Vagina (tissue), 2 donors: Measurements from ENCODE around the gene C5orf34. TPM values are rescaled to one million over a fixed set of nuclear protein-coding genes. Genes with fewer than 3 reads are reported as not detected.

Source experiments
- DNase-seq, 2 donors: peaks; one replicate each; pipeline ENCODE4 v3.0.0-alpha.2; 2017; ENCODE audit errors: extremely low spot score in 2 of 2
- H3K27ac ChIP-seq: fragments of 200-600 bp; sonication (generic); one replicate; pipeline ENCODE4 v1.5.1; 2019
- H3K27me3 ChIP-seq: fragments of 200-600 bp; sonication (generic); one replicate; pipeline ENCODE4 v1.5.1; 2019
- H3K36me3 ChIP-seq, 2 donors: fragments of 200-600 bp; sonication (generic); one replicate each; pipeline ENCODE4 v1.5.1; 2017 to 2019
- H3K4me1 ChIP-seq: fragments of 200-600 bp; sonication (generic); one replicate; pipeline ENCODE4 v1.5.1; 2019
- H3K4me3 ChIP-seq, 2 donors: fragments of 200-600 bp; sonication (generic); 1 replicate in 1 of 2; 2 replicates in 1 of 2; pipeline ENCODE4 v1.5.1; 2016 to 2019
- H3K9me3 ChIP-seq: fragments of 200-600 bp; sonication (generic); one replicate; pipeline ENCODE4 v1.5.1; 2019
- POLR2A ChIP-seq, 2 donors: fragments of 450-650 bp; IDR thresholded peaks; one replicate each; pipeline ENCODE4 v1.6.1; 2017; ENCODE audit warnings: antibody characterized with exemption in 2 of 2, mild to moderate bottlenecking in 2 of 2, moderate library complexity in 2 of 2
- POLR2AphosphoS5 ChIP-seq, 2 donors: sonication (generic); formaldehyde crosslinking; IDR thresholded peaks; one replicate each; pipeline ENCODE4 v1.9.0; 2017; ENCODE audit warnings: antibody characterized with exemption in 2 of 2, mild to moderate bottlenecking in 2 of 2, low read depth in 1 of 2; ENCODE audit not compliant: insufficient read depth in 1 of 2
- intact Hi-C: fragments of 100-400 bp; cut with DNase I; formaldehyde crosslinking; loops from one replicate; pipeline ENCODE4 v1.15.1; 2023
- total RNA-seq: library from RNA; depleted of rRNA; stranded (reverse); fragments of >200 nt; gene quantifications from one replicate; pipeline ENCODE4 v1.2.3, GENCODE V29; 2016
- TF ChIP-seq, protein P1 (sequence below), 3 experiments: fragments of 450-650 bp in 2 of 3; fragments of 200-600 bp in 1 of 3; sonication (generic) in 1 of 3; IDR thresholded peaks; one replicate each; pipeline ENCODE4 v1.5.1; 2017 to 2019; ENCODE audit warnings: antibody characterized with exemption in 3 of 3, mild to moderate bottlenecking in 2 of 3, moderate library complexity in 2 of 3

The C5orf34 gene
- total RNA-seq, 1 donor from 2014 or later = not detected

DNA sequence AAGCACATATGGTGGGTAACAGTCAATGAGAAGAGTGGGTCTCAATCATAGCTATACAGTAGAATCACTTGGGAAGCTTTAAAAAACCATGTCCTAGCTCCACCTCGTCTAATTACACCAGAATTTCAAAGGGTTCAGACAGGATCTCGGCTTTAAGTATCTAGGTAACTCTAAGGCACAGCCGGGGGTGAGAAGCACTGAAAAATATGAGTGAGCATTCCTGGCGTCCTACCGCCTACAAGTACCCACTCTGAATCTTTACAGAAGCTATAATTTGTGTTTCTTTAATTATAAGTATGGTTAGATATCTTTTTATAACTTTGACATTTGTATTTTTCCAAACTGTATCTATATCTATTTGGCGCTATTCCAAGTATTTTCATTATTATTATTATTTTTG lies 25.8 kb upstream of the C5orf34 start:
- peaks cover 0 to 65% of the 10 kb centered on the region in 2 donors for H3K36me3 ChIP-seq
- no peak for DNase-seq
- no peaks in the 10 kb centered on the region for H3K4me1 ChIP-seq
- H3K27me3 ChIP-seq = no peaks in the 10 kb centered on the region
- H3K27ac ChIP-seq = no peak overlapping the region
- no peaks in the 10 kb centered on the region for H3K9me3 ChIP-seq
- TF ChIP-seq POLR2A (IDR thresholded peaks at IDR 0.05) (no peak), POLR2AphosphoS5 (IDR thresholded peaks at IDR 0.05; ENCODE audit: insufficient read depth in 1 of 2, low read depth in 1 of 2) (no peak)
- TF ChIP-seq, protein P1, sequence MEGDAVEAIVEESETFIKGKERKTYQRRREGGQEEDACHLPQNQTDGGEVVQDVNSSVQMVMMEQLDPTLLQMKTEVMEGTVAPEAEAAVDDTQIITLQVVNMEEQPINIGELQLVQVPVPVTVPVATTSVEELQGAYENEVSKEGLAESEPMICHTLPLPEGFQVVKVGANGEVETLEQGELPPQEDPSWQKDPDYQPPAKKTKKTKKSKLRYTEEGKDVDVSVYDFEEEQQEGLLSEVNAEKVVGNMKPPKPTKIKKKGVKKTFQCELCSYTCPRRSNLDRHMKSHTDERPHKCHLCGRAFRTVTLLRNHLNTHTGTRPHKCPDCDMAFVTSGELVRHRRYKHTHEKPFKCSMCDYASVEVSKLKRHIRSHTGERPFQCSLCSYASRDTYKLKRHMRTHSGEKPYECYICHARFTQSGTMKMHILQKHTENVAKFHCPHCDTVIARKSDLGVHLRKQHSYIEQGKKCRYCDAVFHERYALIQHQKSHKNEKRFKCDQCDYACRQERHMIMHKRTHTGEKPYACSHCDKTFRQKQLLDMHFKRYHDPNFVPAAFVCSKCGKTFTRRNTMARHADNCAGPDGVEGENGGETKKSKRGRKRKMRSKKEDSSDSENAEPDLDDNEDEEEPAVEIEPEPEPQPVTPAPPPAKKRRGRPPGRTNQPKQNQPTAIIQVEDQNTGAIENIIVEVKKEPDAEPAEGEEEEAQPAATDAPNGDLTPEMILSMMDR (IDR thresholded peaks at IDR 0.05) = no peak
- H3K4me3 ChIP-seq = no peak overlapping the region
- intact Hi-C loops = no loop called here

DNA sequence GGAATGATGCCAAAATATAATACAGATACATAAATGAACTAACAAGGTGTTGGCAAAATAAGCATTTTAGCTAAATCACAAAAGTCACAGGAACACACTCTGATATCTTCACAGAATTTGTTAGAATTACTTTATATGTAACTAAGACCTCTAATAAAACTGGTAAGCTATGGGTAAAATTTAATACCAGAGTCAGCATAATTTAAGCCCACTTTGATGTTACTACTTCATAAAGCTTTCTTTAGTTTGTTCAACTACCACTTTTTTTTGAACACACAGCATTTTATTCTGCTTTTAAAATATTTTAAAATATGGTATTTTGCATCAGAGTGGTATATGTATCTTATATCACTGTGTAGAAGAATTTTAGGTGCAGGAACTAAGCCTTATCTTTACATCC lies 22.0 kb upstream of the C5orf34 start:
- no peak for TF ChIP-seq POLR2A (IDR thresholded peaks at IDR 0.05)
- TF ChIP-seq, protein P1 (IDR thresholded peaks at IDR 0.05) = no peak
- no peak for TF ChIP-seq POLR2AphosphoS5 (IDR thresholded peaks at IDR 0.05; ENCODE audit: insufficient read depth in 1 of 2, low read depth in 1 of 2)
- intact Hi-C loops = no loop called here
- Histone ChIP-seq H3K27ac (no peak overlapping the region), H3K27me3 (no peaks in the 10 kb centered on the region), H3K4me3 (no peak overlapping the region), H3K36me3 (peaks cover 0 to 73% of the 10 kb centered on the region in 2 donors), H3K4me1 (no peaks in the 10 kb centered on the region), H3K9me3 (no peaks in the 10 kb centered on the region)
- no peak for DNase-seq

DNA sequence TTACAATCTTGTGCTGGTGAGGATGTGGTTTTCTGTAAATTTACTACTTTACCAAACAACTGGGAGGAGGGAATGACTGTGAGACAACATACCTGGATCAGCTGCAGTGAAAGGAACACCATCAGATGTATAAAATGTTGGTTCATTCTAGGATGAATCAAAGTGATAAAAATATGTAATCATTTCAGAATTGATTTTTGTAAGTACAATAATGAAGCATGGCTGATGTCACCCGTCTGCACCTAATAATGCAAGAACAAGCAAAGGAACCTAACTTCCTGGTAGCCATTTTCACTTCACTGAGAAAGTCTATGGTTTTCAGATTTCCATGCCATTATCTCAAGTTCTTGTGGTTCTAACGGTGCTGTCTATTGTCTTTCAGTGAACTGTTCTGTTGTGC lies 18.7 kb upstream of the C5orf34 start:
- no peaks in the 10 kb centered on the region for H3K4me1 ChIP-seq
- intact Hi-C loops = no loop called here
- no peak overlapping the region for H3K4me3 ChIP-seq
- H3K36me3 ChIP-seq = peaks cover 0 to 77% of the 10 kb centered on the region in 2 donors
- no peak for DNase-seq
- H3K27me3 ChIP-seq = no peaks in the 10 kb centered on the region
- H3K9me3 ChIP-seq = no peaks in the 10 kb centered on the region
- no peak for TF ChIP-seq POLR2AphosphoS5 (IDR thresholded peaks at IDR 0.05; ENCODE audit: insufficient read depth in 1 of 2, low read depth in 1 of 2)
- no peak for TF ChIP-seq POLR2A (IDR thresholded peaks at IDR 0.05)
- TF ChIP-seq, protein P1 (IDR thresholded peaks at IDR 0.05) = no peak
- no peak overlapping the region for H3K27ac ChIP-seq

DNA sequence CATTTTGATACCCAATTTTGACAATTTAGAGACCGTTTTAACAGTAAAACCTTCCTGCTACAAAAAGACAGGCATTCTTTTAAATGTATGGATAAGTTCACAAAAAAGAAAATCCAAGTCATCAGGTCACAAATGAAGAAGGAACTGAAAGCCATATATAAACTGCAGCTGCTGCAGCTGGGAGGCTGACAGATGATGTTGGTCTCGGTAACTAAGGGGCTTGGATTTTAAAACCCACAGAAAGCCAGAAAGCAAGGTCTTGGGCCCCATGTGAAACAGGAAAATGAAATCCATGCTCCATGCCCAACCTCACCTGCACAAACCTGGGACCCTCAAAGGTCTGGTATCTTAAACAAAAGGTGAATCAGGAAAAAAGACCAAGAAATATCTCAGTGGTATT lies 15.7 kb upstream of the C5orf34 start:
- Histone ChIP-seq H3K4me3 (no peak overlapping the region), H3K27ac (no peak overlapping the region), H3K4me1 (no peaks in the 10 kb centered on the region), H3K9me3 (no peaks in the 10 kb centered on the region), H3K36me3 (peaks cover 3 to 67% of the 10 kb centered on the region in 2 donors), H3K27me3 (no peaks in the 10 kb centered on the region)
- TF ChIP-seq POLR2A (IDR thresholded peaks at IDR 0.05) (no peak), POLR2AphosphoS5 (IDR thresholded peaks at IDR 0.05; ENCODE audit: insufficient read depth in 1 of 2, low read depth in 1 of 2) (no peak)
- TF ChIP-seq, protein P1 (IDR thresholded peaks at IDR 0.05) = no peak
- intact Hi-C loops = no loop called here
- DNase-seq = no peak

DNA sequence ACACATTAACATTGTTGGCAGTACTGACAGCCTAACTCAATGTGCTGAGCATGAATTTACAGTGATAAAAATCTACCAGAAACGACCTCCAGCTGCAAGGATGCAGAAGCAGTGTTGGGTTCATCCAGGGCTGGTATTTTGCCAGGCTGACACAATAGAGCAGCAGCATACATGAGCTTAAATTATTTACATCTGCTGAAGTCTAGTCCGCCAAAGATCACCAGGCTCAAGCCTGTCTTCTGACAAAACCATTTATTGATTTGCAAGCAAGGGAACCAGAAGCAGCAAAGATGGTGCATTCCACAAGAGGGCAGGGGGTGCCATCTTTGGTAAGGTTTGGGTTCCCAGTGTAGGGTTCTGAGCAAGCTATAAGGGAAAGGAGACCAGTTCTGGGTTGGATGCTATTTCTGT lies 8.7 kb upstream of the C5orf34 start:
- H3K27me3 ChIP-seq = no peaks in the 10 kb centered on the region

More for the DNA sequence above, 8.7 kb upstream of the C5orf34 start:
- no peak for DNase-seq
- Histone ChIP-seq H3K9me3 (no peaks in the 10 kb centered on the region), H3K4me1 (no peaks in the 10 kb centered on the region), H3K36me3 (peaks cover 3 to 14% of the 10 kb centered on the region in 2 donors), H3K4me3 (no peak overlapping the region), H3K27ac (no peak overlapping the region)
- TF ChIP-seq POLR2AphosphoS5 (IDR thresholded peaks at IDR 0.05; ENCODE audit: insufficient read depth in 1 of 2, low read depth in 1 of 2) = no peak
- TF ChIP-seq, protein P1 (IDR thresholded peaks at IDR 0.05) = no peak
- no peak for TF ChIP-seq POLR2A (IDR thresholded peaks at IDR 0.05)
- intact Hi-C loops = no loop called here
